ENCODE data around the gene TACR1. TPM values are rescaled to one million over a fixed set of nuclear protein-coding genes. Genes with fewer than 3 reads are reported as not detected.

TACR1 gene
- total RNA-seq = not detected in 2 replicates

GRCh38 chr2:75199428-75200011, at the start of gene TACR1:
TACR1 (minus strand) TSS chr2:75199520; CDS start chr2:75198934, 586 bp downstream.

Other genes with a start within 250 kb of the TACR1 start
- 10.9 and 21.1 TPM in 2 replicates for gene POLE4, start 240.9 kb downstream of the TACR1 start, total RNA-seq

All from epithelial cell of alveolus of lung (primary cell).